ELR (cell line): ENCODE results near the gene MAU2.
"Not testable (repeated sequence)": the region's sequence is repeated elsewhere in the genome, so short reads cannot be mapped to it uniquely, and the experiment has no call there.

Experiments
- DNase-seq: peaks from one replicate; pipeline ENCODE4 v3.0.0-alpha.2; 2015; ENCODE audit warnings: low read depth

MAU2 gene

DNA sequence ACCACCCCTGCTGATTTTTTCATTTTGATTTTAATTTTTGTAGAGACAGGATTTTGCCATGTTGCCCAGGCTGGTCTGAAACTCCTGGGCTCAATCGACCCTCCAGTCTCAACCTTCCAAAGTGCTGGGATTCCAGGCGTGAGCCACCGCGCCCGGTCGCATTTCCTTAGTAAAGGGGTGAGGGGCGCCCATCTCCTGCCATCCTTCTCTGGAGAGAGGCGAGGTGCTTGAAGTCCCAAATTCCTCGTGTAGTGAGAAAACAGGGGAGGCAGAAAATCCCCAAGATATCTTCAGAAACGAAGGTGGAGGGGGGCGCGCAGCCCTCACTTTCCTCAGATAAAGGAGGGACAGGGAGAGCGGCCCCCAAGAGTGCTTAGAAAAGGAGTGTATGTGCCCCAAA lies 63.9 kb downstream of the MAU2 start:
- DNase-seq, result no peak

DNA sequence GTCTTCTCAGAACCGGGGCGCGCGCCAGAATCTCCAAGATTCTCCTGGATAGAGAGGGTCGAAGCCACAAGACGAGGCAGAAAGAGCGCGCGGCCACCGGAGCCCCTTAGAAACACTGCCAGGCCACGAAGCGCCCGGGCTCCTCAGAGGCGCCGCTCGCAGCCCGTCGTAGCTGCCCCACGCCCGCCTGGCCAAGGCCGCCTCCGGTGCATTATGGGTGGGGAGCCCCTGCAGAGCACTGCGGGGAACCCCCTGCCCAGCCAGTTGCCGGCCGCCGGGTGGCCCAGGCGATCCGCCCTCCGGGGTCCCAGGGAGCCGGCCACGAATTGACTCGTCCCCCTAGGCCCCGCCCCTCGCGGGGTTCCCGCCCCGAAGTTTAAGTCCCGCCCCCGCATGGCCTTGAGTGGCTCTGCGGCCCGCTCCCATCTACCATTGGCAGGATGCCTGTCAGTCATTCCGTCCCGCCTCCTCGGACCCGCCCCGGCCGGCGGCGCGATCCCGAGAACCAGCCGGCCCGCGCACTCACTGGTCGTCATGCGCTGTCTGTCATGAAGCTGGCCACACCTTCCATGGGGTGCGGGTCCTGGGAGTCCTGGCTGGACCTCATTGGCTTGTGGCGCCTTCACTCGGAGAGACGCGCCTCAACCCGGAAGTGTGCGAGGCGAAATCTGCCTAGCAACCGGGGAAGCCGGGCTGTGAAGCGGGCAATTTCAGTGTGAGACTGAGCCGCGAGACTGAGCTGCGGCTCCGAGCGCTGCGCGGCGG lies 64.7 kb downstream of the MAU2 start:
- DNase-seq, result peak; percentile 100

DNA sequence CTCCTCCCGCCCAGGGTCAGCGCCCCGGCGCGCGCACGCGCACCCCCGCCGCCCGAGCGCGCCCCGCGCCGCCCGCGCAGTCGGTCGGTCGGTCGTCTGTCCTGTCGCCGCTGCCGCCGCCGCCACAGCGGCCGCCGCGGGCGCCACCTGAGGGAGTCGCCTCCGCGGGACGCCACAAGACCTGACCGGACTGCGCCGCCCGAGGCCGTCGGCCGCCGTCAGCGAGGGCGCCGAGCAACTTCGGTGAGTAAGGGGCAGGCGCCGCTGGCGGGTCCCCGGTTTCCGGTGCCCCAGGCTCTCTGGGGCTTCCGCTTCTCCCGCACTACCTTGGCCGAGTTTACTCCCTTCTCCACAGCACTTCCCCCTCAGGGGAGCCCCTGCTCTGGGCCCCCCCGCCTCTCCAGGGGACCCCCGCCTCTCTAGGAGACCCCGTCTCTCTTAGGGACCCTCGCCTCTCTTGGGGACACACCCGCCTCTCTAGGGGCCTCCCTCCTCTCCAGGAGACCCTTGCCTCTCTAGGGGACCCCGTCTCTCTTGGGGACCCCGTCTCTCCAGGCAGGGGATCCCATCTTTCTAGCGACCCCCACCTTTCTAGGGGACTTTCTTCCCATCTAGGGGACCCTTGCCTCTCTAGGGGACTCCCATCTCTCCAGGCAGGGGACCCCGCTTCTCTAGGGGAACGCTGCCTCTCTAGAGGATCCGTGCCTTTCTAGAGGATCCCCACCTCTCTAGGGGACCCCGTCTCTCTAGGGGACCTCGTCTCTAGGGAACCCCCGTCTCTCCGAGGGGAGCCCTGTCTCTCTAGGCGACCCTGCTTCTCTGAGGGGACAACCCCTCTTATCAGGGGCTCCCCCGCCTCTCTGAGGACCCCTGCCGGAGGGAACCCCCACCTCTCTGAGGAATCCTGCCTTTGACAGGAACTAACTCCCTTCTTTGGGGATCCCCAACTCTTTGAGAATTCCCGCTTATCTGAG lies 65.6 kb downstream of the MAU2 start:
- peak; percentile 78 for DNase-seq

DNA sequence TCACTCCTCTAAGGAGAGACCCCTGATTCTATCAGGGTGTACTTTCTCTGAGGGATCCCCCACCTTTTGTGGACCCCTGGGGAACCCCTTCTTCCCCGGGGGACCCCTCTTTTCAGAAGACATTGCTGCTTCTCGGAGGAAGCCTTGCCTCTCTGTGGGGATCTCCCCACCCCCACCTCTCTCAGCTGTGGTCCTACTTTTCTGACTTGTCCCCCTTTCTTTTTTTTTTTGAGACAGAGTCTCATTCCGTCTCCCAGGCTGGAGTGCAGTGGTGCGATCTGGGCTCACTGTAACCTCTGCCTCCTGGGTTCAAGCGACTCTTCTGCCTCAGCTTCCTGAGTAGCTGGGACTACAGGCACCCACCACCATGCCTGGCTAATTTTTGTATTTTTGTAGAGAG lies 66.5 kb downstream of the MAU2 start:
- no peak for DNase-seq

DNA sequence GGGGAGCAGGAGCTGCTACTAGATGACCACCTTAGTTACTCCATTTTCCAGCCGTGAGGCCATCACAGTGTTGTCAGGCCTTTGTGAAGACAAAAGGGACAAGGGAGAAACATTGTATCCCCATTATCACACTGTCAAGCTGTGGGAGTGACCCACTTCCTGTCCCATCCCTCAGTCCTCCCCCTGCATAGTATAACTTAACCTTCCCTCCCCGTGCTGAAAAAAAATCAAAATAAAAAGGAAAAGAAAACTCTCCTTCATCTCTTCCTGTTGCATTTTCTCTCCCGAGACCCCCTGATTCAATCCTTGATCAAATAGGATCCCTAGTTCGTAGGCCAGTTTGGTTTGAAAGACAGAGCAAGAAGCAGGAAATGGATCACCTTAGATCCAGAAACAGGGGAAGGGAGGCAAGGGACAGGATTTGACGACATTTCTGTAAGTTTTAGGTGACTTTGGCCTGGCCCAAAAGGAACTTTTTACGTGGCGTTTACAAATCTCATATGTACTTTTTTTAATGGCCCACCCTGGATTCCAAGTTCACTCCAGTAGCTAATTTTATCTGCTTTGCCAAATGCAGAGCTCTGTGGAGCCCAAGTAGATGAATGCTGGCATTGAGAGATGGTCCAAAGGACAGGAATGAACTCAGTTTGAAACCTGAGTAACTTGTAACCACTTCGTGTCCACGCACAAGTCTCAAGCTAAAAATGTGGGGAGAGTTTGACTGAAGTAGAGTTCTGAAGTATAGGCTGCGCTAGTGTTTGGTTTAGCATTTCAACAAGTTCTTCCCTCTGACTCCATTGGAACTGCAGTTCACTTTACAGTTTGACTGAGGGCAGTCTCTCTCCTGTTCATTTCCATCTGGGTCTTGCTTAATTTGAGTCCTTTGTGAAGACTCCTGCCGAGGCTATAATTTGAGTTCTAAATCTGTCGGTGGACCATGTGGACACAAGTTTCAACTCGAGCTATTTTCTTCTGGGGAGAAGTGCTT lies 68.2 kb downstream of the MAU2 start:
- no peak for DNase-seq

DNA sequence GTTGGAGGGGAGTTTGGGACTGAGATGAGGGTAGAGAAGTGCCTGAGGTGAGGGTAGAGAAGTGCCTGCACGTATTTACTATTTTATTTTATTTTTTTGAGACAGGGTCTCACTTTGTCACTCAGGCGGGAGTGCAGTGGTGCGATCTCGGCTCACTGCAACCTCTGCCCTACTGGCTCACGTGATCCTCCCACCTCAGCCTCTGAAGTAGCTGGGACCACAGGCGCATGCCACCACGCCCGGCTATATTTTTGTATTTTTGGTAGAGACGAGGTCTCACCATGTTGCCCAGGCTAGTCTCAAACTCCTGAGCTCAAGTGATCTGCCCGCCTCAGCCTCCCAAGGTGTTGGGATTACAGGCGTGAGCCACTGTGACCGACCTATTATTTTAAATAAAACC lies 69.1 kb downstream of the MAU2 start:
- DNase-seq, result not testable (repeated sequence)

DNA sequence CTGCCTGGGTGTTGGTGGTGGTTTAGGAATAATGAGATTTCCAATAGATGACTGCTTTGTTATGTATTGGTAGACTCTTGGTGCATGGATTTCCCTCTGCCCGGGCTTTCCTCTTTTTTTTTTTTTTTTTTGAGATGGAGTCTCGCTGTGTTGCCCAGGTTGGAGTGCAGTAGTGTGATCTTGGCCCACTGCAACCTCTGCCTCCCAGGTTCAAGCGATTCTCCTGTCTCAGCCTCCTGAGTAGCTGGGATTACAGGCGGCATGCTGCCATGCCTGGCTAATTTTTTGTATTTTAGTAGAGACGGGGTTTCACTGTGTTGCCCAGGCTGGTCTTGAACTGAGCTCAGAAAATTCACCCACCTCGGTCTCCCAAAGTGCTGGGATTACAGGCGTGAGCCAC lies 73.7 kb downstream of the MAU2 start:
- not testable (repeated sequence) for DNase-seq

DNA sequence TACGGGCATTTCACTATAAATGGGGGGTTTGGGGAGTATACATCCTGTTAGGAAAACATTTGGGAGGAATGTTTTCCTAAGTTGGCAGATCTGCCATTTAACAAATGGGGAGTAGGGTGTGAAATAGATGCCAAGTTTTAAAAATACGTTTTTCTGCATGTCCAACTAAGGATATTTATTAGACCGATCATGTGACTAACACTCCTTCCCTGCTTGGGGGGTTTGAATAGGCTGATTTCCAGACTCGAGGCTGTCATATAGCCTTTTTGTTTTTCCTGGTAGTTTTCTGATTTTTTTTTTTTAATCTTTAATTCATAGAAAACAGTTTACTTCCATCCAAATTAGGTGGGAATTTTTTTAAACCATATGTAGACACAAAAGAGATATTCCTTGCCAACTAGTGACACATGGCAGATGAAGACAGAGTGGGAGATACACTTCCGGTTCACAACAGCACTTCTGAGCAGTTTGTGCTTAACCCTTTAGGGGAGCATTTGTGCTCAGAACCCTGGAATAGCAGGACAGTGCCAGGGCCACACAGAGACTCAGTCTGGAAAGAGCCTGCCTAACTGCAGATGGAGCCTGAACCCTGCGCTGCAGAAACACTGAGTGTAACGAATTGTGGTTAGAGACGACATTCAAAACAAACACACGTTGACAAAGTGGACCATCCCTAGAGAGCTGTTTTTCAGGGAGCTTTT lies 79.3 kb downstream of the MAU2 start:
- DNase-seq, result peak; percentile 57

DNA sequence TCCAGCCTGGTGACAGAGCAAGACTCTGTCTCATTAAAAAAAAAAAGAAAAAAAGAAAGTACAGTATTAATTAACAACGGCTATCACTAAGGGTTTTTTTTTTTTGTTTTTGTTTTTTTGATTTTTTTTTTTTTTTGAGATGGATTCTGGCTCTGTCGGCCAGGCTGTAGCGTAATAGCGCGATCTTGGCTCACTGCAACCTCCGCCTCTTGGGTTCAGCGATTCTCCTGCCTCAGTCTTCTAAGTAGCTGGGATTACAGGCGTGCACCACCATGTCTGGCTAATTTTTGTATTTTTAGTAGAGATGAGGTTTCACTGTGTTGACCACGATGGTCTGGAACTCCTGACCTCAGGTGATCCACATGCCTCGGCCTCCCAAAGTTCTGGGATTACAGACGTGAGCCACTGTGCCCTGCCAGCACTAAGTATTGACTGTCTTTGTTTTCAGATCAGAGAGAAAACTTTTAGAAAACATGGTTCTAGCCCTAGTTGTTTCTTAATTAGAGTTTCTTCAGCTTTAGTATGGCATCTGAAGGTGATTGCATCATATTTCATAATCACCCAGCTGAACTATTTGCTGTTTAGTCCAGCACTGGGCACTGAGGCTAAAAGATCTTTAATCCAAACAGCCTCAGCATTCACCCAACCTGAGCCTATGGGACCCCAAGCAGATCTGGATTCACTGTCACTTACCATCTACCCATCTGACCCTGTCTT lies 82.2 kb downstream of the MAU2 start:
- DNase-seq, result peak; percentile 20

DNA sequence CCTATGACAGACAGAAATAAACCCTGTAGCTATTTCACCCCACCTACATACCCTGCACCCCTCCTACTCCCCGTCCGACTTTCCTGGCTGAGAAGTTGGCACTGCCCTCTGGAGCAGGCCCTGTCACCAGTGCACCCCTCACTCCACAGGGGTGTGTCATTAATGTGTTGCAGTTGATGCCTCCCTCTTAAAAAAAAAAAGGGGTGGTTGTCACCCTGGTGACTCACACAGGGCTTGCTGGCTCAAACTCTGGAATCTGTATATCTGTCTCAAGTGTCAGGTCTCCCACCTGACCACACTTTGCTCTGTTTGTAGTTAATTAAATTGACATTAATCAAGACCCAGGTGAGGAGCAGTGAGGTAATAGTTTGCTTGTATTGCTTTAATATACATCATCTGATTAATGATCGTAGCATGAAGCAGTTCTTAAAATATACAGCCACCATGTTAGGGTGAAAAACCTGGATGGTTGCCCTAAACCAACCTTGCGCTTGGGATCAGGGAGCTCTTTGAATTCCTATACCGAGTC lies 82.8 kb downstream of the MAU2 start:
- DNase-seq, result peak; percentile 84

DNA sequence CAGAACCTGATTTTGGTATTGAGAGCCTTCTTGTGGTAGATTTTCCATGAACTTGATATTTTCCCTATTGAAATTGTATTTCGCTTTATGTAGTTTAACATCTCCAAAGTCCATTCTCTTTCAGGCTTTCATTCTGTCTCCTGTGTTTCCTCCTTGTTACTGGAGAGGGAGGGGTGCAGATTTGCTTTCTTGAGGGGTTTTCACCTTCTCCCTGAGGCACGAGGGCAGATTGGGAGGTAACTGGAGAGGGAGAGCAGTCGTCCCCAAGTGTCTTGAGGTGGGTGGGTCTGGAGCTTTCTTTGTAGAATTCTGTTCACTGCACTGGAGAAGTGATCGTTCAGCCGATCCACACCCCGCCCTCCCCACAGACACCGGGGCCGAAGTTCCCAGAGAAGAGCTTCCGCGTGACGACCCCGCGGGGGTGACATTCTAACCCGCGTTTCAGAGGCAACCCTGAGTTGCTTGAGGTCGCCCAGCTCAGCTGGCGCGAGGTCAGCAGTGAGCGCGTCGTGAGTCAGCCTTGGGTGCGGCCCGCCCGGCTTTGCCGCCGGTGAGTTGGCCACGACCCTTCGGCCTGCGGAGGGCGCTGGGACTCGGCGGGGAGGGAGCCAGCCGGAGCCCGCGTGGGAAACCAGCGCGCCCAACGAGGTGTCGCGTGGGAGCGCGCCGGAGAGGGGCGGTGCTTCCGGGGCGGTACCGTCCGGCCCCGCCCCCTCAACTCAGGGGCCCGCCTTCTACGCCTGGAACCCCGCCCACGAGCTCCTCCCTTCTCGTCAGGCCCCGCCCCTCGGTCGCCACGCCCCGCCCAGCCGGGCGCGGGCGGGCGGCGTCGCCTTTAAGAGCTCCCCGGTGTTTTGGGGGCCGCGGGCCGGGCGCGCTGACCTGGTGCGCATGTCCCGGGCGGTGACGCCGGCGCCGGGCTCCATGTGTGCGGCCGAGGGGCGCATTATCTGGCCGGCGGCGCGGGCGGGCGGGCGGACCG lies 84.5 kb downstream of the MAU2 start, which contains the start of gene GATAD2A:
Gene GATAD2A, plus strand, starts transcription at position 797 of the 982 bp plus-strand sequence. CDS start 59,671 bp downstream, outside the sequence.
- DNase-seq, result peak; percentile 97

DNA sequence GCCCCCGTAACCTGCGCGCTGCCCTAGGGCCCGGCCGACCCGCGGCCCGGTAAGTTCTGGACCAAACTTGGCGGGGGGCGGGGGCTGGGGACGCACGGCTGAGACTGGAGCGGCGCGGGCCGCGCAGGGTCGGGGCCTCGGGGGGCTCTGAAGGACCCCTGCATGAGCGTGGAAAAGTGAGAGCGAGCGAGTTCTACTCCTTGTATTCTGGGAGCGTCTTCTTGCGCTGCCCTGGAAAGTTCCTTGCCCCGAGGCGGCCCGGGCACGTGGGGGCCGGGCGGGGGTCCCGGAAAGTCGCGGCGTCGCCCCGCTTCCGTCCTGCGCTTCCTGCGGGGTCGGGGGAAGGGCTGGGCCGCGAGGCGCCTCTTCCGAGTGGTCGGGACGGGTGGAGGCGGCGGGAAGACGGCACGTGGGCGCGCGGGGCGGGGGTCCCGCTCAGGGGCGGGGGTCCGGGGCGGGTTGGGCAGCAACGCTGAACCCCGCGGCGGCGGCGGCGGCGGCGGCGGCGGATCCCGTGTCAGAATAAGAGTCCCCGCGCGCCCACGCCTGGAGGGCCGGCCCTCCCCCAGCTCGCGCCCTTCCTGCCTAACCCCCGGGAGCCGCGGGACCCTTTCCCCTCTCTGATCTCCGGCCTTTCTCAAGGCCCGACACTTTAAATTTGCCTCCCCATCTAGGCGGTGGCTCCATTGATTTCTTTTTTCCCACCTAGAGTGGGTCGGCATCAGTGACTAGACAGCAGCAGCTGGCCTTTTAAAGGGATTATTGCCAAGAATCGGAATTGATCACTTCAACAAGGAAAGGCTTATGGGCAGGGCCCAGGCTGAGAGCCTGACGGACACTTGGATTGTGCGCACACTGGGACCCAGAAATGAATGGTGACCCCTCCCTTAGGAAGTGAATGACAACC lies 85.6 kb downstream of the MAU2 start:
- peak; percentile 67 for DNase-seq

DNA sequence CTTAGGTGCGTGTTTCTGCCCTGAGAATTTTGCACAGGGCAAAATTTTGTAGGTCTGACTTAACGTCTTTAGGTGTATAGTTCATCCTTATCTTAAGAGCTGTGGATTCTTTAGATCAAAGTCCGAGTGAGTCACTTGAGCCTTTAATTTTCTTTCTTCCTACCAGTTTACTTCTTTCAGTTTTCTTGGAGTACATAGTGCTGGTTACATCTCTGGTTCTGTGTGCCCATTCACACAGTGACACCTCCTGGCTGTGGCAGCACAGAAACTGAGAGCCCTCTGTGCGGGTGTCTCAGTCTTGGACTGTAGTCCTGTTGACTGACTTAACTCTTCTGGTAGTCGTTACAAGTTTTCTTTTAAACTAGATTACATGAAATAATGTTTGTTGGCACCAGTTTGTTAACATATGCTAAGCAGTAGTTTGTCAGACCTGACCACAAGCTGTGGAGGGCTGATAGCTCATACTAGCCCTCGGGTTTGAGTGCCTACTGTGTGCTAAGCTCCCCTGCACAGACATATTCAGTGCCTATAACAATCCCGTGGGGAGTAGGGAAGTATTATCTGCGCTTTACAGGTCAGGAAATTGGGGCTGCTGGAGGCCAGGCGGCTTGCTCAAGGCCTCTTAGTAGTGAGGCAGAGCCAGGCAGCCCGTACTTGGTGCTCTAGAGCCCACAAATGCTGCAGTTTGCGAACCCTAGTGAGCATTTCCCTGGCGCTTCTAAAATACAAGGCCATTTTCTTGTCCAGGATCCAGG lies 86.4 kb downstream of the MAU2 start:
- DNase-seq, result peak; percentile 61

DNA sequence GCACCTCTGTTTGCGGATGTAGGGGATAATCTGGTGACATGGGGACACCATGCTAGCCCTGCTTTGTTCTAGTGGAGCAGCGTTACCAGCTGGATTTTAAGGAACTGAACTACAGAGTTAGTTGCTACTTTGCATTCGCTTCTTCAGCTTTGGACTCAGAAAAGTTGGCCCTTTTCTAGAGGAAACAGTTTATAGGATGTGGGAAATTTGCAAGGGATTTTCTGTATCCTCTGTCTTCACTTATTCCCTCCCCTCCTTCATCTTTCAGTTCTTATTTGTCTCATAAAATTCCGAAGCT lies 87.0 kb downstream of the MAU2 start:
- no peak for DNase-seq
